K562 (cell line): Measurements from ENCODE around the gene MFNG. TPM values are rescaled to one million over a fixed set of nuclear protein-coding genes. Genes with fewer than 3 reads are reported as not detected.

Source experiments
- ATAC-seq: fragments of 200-7000 bp; cut with Tn5 transposase; 3 replicates; pipeline ENCODE4 v1.9.1; 2020; ENCODE audit warnings: moderate library complexity
- BruUV-seq: library from RNA; stranded (reverse); fragments of 400-500 nt; replicated peaks from 2 replicates; lab custom pipeline; 2021; lab: Mats Ljungman, UMichigan
- CTCF ChIA-PET: fragments of 300-600 bp; formaldehyde crosslinking; extraction: SDS; loops from one replicate; lab custom pipeline; 2021; ENCODE audit warnings: low intra/inter-chr PET ratio; lab: Yijun Ruan, JAX
- POLR2A ChIA-PET: fragments of 300-600, 350-650 bp; sonication (Branson Sonifier 250); formaldehyde crosslinking; extraction: SDS; loops from one replicate; lab custom pipeline; 2021; ENCODE audit warnings: antibody characterized with exemption, inconsistent platforms; lab: Yijun Ruan, JAX
- DNase-seq, 4 experiments: peaks; one replicate each; pipeline versions ENCODE4 v3.0.0 to v3.0.0-alpha.2; 2011 to 2018; ENCODE audit warnings: low spot score in 3 of 4, mixed read lengths in 3 of 4; ENCODE audit errors: extremely low read depth in 1 of 4
- FAIRE-seq: peaks from 2 replicates; lab custom pipeline; 2011; peaks lifted over from hg19 to GRCh38; lab: Jason Lieb, UNC
- H2AFZ ChIP-seq: 2 replicates; pipeline ENCODE4 v1.6.0; 2011; ENCODE audit warnings: low read depth, low read length, control low read depth, inconsistent platforms
- H3K27ac ChIP-seq: fragments of 200-600 bp; 3 replicates; pipeline ENCODE4 v1.8.0; 2011; ENCODE audit warnings: low read depth, mild to moderate bottlenecking, control low read depth, inconsistent platforms, low read length, moderate library complexity, mixed read lengths; ENCODE audit errors: extremely low read depth
- H3K27me3 ChIP-seq, 2 experiments: fragments of 300-600 bp in 1 of 2; 2 replicates in 1 of 2; 3 replicates in 1 of 2; pipeline versions ENCODE4 v1.6.0 to v1.8.0; 2011; ENCODE audit warnings: inconsistent platforms in 2 of 2, low read length in 2 of 2, mild to moderate bottlenecking in 1 of 2, mixed read lengths in 1 of 2, moderate library complexity in 1 of 2; ENCODE audit not compliant: control insufficient read depth in 2 of 2, insufficient read depth in 2 of 2
- H3K36me3 ChIP-seq: fragments of 300-600 bp; 3 replicates; pipeline ENCODE4 v1.8.0; 2011; ENCODE audit warnings: mild to moderate bottlenecking, low read length, inconsistent platforms; ENCODE audit not compliant: control insufficient read depth, insufficient read depth
- H3K4me1 ChIP-seq, 2 experiments: fragments of 200-600 bp in 1 of 2; replicated peaks in 1 of 2; 2 replicates in 1 of 2; 3 replicates in 1 of 2; pipeline versions ENCODE4 v1.5.1 to v1.8.0; 2011; ENCODE audit warnings: inconsistent platforms in 2 of 2, low read length in 2 of 2, mild to moderate bottlenecking in 1 of 2, mixed read lengths in 1 of 2, moderate library complexity in 1 of 2; ENCODE audit not compliant: control insufficient read depth in 2 of 2, insufficient read depth in 2 of 2
- H3K4me2 ChIP-seq: 2 replicates; pipeline ENCODE4 v1.6.1; 2011; ENCODE audit warnings: low read length, control low read depth, inconsistent platforms, mixed read lengths; ENCODE audit not compliant: insufficient read depth
- H3K4me3 ChIP-seq: fragments of 200-600 bp; sonication (generic), shearing (Covaris generic); 2 replicates; pipeline ENCODE4 v1.5.1; 2016; ENCODE audit warnings: control low read depth, inconsistent platforms
- H3K79me2 ChIP-seq: fragments of 200-600 bp; 3 replicates; pipeline ENCODE4 v1.8.0; 2011; ENCODE audit warnings: low read length, inconsistent platforms; ENCODE audit not compliant: control insufficient read depth, insufficient read depth
- H3K9ac ChIP-seq, 2 experiments: 2 replicates each; pipeline versions ENCODE4 v1.6.0 to v1.6.1; 2011; ENCODE audit warnings: low read depth in 2 of 2, low read length in 2 of 2, control low read depth in 1 of 2, inconsistent platforms in 1 of 2, mild to moderate bottlenecking in 1 of 2, mixed read lengths in 1 of 2; ENCODE audit not compliant: insufficient read depth in 1 of 2
- H3K9me1 ChIP-seq: one replicate; pipeline ENCODE4 v1.6.0; 2011; ENCODE audit warnings: inconsistent platforms, mild to moderate bottlenecking, low read length, moderate library complexity; ENCODE audit not compliant: control insufficient read depth, insufficient read depth
- H3K9me3 ChIP-seq: replicated peaks from 2 replicates; pipeline ENCODE4 v1.5.1; 2011; ENCODE audit warnings: low read depth, low read length, inconsistent platforms; ENCODE audit not compliant: control insufficient read depth, insufficient read depth
- H4K20me1 ChIP-seq: replicated peaks from 2 replicates; pipeline ENCODE4 v1.6.1; 2011; ENCODE audit warnings: low read length, inconsistent platforms, mixed read lengths; ENCODE audit not compliant: control insufficient read depth, insufficient read depth
- CTBP1 ChIP-seq: fragments of 450-650 bp; IDR thresholded peaks from 2 replicates; pipeline ENCODE4 v1.6.1; 2016; ENCODE audit warnings: borderline replicate concordance
- FOXJ2 ChIP-seq: fragments of 200-800 bp; sonication (Bioruptor generic); IDR thresholded peaks from 2 replicates; pipeline ENCODE4 v1.6.1; 2016; ENCODE audit warnings: missing genetic modification characterization, missing compliant biosample characterization
- GABPA ChIP-seq: fragments of 200-800 bp; sonication (Bioruptor generic); conservative IDR thresholded peaks from 2 replicates; pipeline ENCODE4 v1.6.1; 2016; ENCODE audit warnings: low read depth, missing genetic modification characterization, missing compliant biosample characterization
- GTF2B ChIP-seq: IDR thresholded peaks from 2 replicates; pipeline ENCODE4 v1.6.1; 2011; ENCODE audit not compliant: insufficient read length; ENCODE audit errors: extremely low read depth
- HLTF ChIP-seq: fragments of 450-650 bp; IDR thresholded peaks from 2 replicates; pipeline ENCODE4 v1.6.1; 2016
- HSF4 ChIP-seq: fragments of 250-450 bp; sonication (Bioruptor Pico); IDR thresholded peaks from 2 replicates; pipeline ENCODE4 v2.1.2; 2022; ENCODE audit warnings: mild to moderate bottlenecking, moderate library complexity, borderline replicate concordance
- JUND ChIP-seq, 2 experiments: IDR thresholded peaks; 2 replicates in 1 of 2; 3 replicates in 1 of 2; pipeline ENCODE4 v1.6.1; 2011; ENCODE audit warnings: borderline replicate concordance in 2 of 2, low read depth in 2 of 2, low read length in 2 of 2, improper control_type of control experiment in 1 of 2, missing biosample characterization in 1 of 2, missing genetic modification characterization in 1 of 2, missing genetic modification reagents in 1 of 2
- NEUROD1 ChIP-seq: fragments of 150-350 bp; IDR thresholded peaks from 2 replicates; pipeline ENCODE4 v1.6.1; 2014; ENCODE audit warnings: borderline replicate concordance, low read length, low read depth; ENCODE audit not compliant: partially characterized antibody
- NR2C2 ChIP-seq, 2 experiments: fragments of 200-800 bp in 1 of 2; sonication (Bioruptor generic) in 1 of 2; sonication (generic) in 1 of 2; formaldehyde crosslinking in 1 of 2; IDR thresholded peaks; 2 replicates each; pipeline versions ENCODE4 v1.6.1 to v1.8.0; 2016 to 2022; ENCODE audit warnings: mild to moderate bottlenecking in 1 of 2, missing compliant biosample characterization in 1 of 2, missing genetic modification characterization in 1 of 2, missing genetic modification reagents in 1 of 2
- NR2F6 ChIP-seq: fragments of 450-650 bp; formaldehyde crosslinking; IDR thresholded peaks from 2 replicates; pipeline ENCODE4 v1.4.0; 2020; ENCODE audit warnings: mild to moderate bottlenecking
- YBX1 ChIP-seq: fragments of 450-650 bp; IDR thresholded peaks from 2 replicates; pipeline ENCODE4 v1.7.1; 2016; ENCODE audit warnings: mild to moderate bottlenecking
- ZC3H8 ChIP-seq: fragments of 450-650 bp; IDR thresholded peaks from 2 replicates; pipeline ENCODE4 v1.6.1; 2017
- ZKSCAN8 ChIP-seq: fragments of 200-800 bp; sonication (Bioruptor generic); IDR thresholded peaks from 2 replicates; pipeline ENCODE4 v1.6.1; 2016; ENCODE audit warnings: missing genetic modification characterization, missing compliant biosample characterization
- ZNF253 ChIP-seq: fragments of 250-450 bp; sonication (Bioruptor Pico); conservative IDR thresholded peaks from 2 replicates; pipeline ENCODE4 v1.6.1; 2021; ENCODE audit warnings: mild to moderate bottlenecking
- WGBS: fragments of 100-300 bp; shearing (Covaris generic); methylation state at CpG from one replicate; pipeline ENCODE4 v1.1.6; 2016; ENCODE audit warnings: low coverage, mixed read lengths; ENCODE audit not compliant: insufficient coverage; ENCODE audit errors: missing lambda C conversion rate; 5-methylcytosine and 5-hydroxymethylcytosine counted together
- in situ Hi-C: fragments of 300-500 bp; cut with MboI; formaldehyde crosslinking; loops from 4 replicates; pipeline ENCODE4 v1.15.0; 2018; ENCODE audit warnings: inconsistent platforms, mixed read lengths
- intact Hi-C: fragments of 100-400 bp; cut with micrococcal nuclease; formaldehyde crosslinking; loops from 2 replicates; pipeline ENCODE4 v1.14.2; 2022
- polyA plus RNA-seq, 8 experiments: library from polyadenylated mRNA; depleted of rRNA in 4 of 8; stranded (reverse) in 5 of 8; unstranded in 3 of 8; fragments of >200 nt; fragmentation: Nextera tagmentation in 2 of 8; fragmentation: Illumina TruSeq in 1 of 8; extraction: Ambion mirVana in 2 of 8; extraction: Trizol in 1 of 8; gene quantifications; 2 replicates each; pipeline versions ENCODE4 v1.2.1 to v1.2.3, GENCODE V29; 2011 to 2014; ENCODE audit warnings: inconsistent platforms in 1 of 8, missing spikeins in 1 of 8
- total RNA-seq, 7 experiments: library from RNA; depleted of rRNA in 6 of 7; stranded (reverse); fragments of >200 nt in 6 of 7; fragmentation: Illumina TruSeq in 2 of 7; extraction: Trizol in 2 of 7; gene quantifications; 2 replicates each; pipeline versions ENCODE4 v1.2.1 to v1.2.3, GENCODE V29; 2011 to 2021; ENCODE audit warnings: low replicate concordance in 1 of 7

MFNG gene
- total and polyA plus RNA-seq, 9 of the 15 experiments (the other 6 are each of a cell fraction or from before 2014, with no cell fraction given), result 0.13 to 0.73 (median 0.38) TPM; not detected in 4

- in situ Hi-C loops (no loop called here), intact Hi-C loops (no loop called here)
- 6% methylated on average over 5 of the region's 5 CpGs for WGBS
- no peak for DNase-seq
- peaks cover 3% of the 10 kb centered on the region; the same call in 1 of the 2 replicates for H4K20me1 ChIP-seq
- no peaks in the 10 kb centered on the region for H3K79me2 ChIP-seq
- H3K27ac ChIP-seq, result no peak overlapping the region
- no TSS peak for BruUV-seq
- H3K9me1 ChIP-seq, result no peaks in the 10 kb centered on the region
- CTCF ChIA-PET, result no interaction called here
- no peaks in the 10 kb centered on the region for H3K36me3 ChIP-seq
- no peaks in the 10 kb centered on the region for H3K9me3 ChIP-seq
- H3K4me2 ChIP-seq, result no peak overlapping the region
- TF ChIP-seq YBX1 (no peak), NEUROD1 (no peak), FOXJ2 (tag) (no peak), HSF4 (CRISPR knock-in tag) (no peak), GTF2B (no peak), HLTF (no peak), NR2C2 (CRISPR knock-in tag; IDR thresholded peaks at IDR 0.05) (no peak), NR2C2 (tag; IDR thresholded peaks at IDR 0.05) (no peak), JUND (IDR thresholded peaks at IDR 0.05; ENCODE audit: borderline replicate concordance, low read depth, low read length) (no peak), JUND (tag; IDR thresholded peaks at IDR 0.05; ENCODE audit: borderline replicate concordance, low read depth, low read length) (no peak), ZC3H8 (no peak), NR2F6 (CRISPR knock-in tag) (no peak), CTBP1 (no peak), ZNF253 (CRISPR knock-in tag) (no peak), GABPA (tag) (no peak), ZKSCAN8 (CRISPR knock-in tag) (no peak)
- no peak overlapping the region for H3K9ac ChIP-seq
- peaks cover 0 to 23% of the 10 kb centered on the region in 2 experiments; a peak in 1 of 5 replicates for H3K27me3 ChIP-seq
- FAIRE-seq, result no peak
- H3K4me1 ChIP-seq, result no peaks in the 10 kb centered on the region
- no peak for ATAC-seq
- H3K4me3 ChIP-seq, result no peak overlapping the region
- no peak overlapping the region for H2AFZ ChIP-seq
- POLR2A ChIA-PET, result interaction anchor here (0.6 to 1.2 kb wide), 3 partner anchors 10 to 203 kb away, joined by 5 to 6 read pairs (median 5); no protein-coding TSS in a partner anchor
Measured at GRCh38 chr22:37462436-37462835, 23.7 kb downstream of the MFNG start.
